ENCODE results near the gene TRABD2B.

The TRABD2B gene

GRCh38 chr1:48026275-48026674 lies 29.1 kb upstream of the TRABD2B start:
- Histone ChIP-seq H3K27ac (replicated peaks; ENCODE audit: low read length) (no peak overlapping the region), H3K18ac (ENCODE audit: low read length) (no peak overlapping the region), H2BK15ac (ENCODE audit: low read length) (no peak overlapping the region), H3K4me2 (ENCODE audit: insufficient read depth, low read length, poor library complexity, severe bottlenecking) (no peak overlapping the region), H3K9ac (ENCODE audit: low read depth, low read length, poor library complexity) (no peak overlapping the region), H3K23ac (ENCODE audit: low read depth, low read length, poor library complexity) (no peak overlapping the region), H3K4me3 (ENCODE audit: low read length in 2 of 2) (no peak overlapping the region), H2AFZ (ENCODE audit: low read length) (no peak overlapping the region), H4K91ac (ENCODE audit: low read depth, low read length, poor library complexity) (no peak overlapping the region), H3K4ac (ENCODE audit: low read length) (no peak overlapping the region), H4K8ac (ENCODE audit: low read depth, low read length) (no peak overlapping the region), H2BK12ac (ENCODE audit: low read length) (no peak overlapping the region), H3K79me1 (ENCODE audit: low read depth, low read length) (no peaks in the 10 kb centered on the region), H2AK5ac (ENCODE audit: low read depth, low read length) (no peak overlapping the region), H3K9me3 (replicated peaks in 1 of 2; ENCODE audit: control insufficient read depth in 2 of 2, insufficient read depth in 1 of 2, low read depth in 1 of 2, low read length in 2 of 2) (no peaks in the 10 kb centered on the region), H2BK120ac (ENCODE audit: low read depth, low read length) (no peak overlapping the region), H3K36me3 (replicated peaks in 1 of 2; ENCODE audit: control insufficient read depth in 2 of 2, insufficient read depth in 2 of 2, low read length in 2 of 2) (no peaks in the 10 kb centered on the region), H3K27me3 (ENCODE audit: control insufficient read depth in 3 of 3, insufficient read depth in 3 of 3, low read depth in 1 of 3, low read length in 3 of 3) (peaks cover 0 to 3% (median 0%) of the 10 kb centered on the region in 3 experiments), H3K4me1 (ENCODE audit: control insufficient read depth in 2 of 2, insufficient read depth in 1 of 2, low read depth in 1 of 2, low read length in 2 of 2) (peaks cover 0 to 10% of the 10 kb centered on the region in 2 donors), H2BK5ac (ENCODE audit: low read length) (no peak overlapping the region), H3K14ac (ENCODE audit: low read length) (no peak overlapping the region)
- DNase-seq (ENCODE audit: low spot score): no peak
- 100% methylated on average over 1 of the region's 2 CpGs; no CpG with 5 or more reads in 1 of the 2 donors for WGBS, 2 donors (ENCODE audit: extremely low coverage in 2 of 2, insufficient read length in 2 of 2, insufficient replicate concordance in 1 of 2)

- no peak overlapping the region for H2AK5ac ChIP-seq (ENCODE audit: low read depth, low read length)
- no peak overlapping the region for H2BK120ac ChIP-seq (ENCODE audit: low read depth, low read length)
- H3K18ac ChIP-seq (ENCODE audit: low read length): no peak overlapping the region
- no peak overlapping the region for H4K8ac ChIP-seq (ENCODE audit: low read depth, low read length)
- H3K79me1 ChIP-seq (ENCODE audit: low read depth, low read length): no peaks in the 10 kb centered on the region
- no peak overlapping the region for H3K9ac ChIP-seq (ENCODE audit: low read depth, low read length, poor library complexity)
- no peak overlapping the region for H2BK12ac ChIP-seq (ENCODE audit: low read length)
- no peak overlapping the region for H2BK5ac ChIP-seq (ENCODE audit: low read length)
- H3K36me3 ChIP-seq (replicated peaks in 1 of 2; ENCODE audit: control insufficient read depth in 2 of 2, insufficient read depth in 2 of 2, low read length in 2 of 2): no peaks in the 10 kb centered on the region
- H3K27me3 ChIP-seq (ENCODE audit: control insufficient read depth in 3 of 3, insufficient read depth in 3 of 3, low read depth in 1 of 3, low read length in 3 of 3): peaks cover 0 to 3% (median 0%) of the 10 kb centered on the region in 3 experiments
- H4K91ac ChIP-seq (ENCODE audit: low read depth, low read length, poor library complexity): no peak overlapping the region
- H2BK15ac ChIP-seq (ENCODE audit: low read length): no peak overlapping the region
- no peak overlapping the region for H3K23ac ChIP-seq (ENCODE audit: low read depth, low read length, poor library complexity)
- H3K4me2 ChIP-seq (ENCODE audit: insufficient read depth, low read length, poor library complexity, severe bottlenecking): no peak overlapping the region
- H3K4ac ChIP-seq (ENCODE audit: low read length): no peak overlapping the region
- no peak overlapping the region for H3K14ac ChIP-seq (ENCODE audit: low read length)
- no peak overlapping the region for H3K4me3 ChIP-seq (ENCODE audit: low read length in 2 of 2)
- peaks cover 0 to 10% of the 10 kb centered on the region in 2 donors for H3K4me1 ChIP-seq (ENCODE audit: control insufficient read depth in 2 of 2, insufficient read depth in 1 of 2, low read depth in 1 of 2, low read length in 2 of 2)
- no peaks in the 10 kb centered on the region for H3K9me3 ChIP-seq (replicated peaks in 1 of 2; ENCODE audit: control insufficient read depth in 2 of 2, insufficient read depth in 1 of 2, low read depth in 1 of 2, low read length in 2 of 2)
- H3K27ac ChIP-seq (replicated peaks; ENCODE audit: low read length): peak overlapping the region; percentile 13
- DNase-seq (ENCODE audit: low spot score): peak; percentile 50
- no peak overlapping the region for H2AFZ ChIP-seq (ENCODE audit: low read length)
These were observed 27.9 kb upstream of the TRABD2B start for GRCh38 chr1:48025076-48025475.

GRCh38 chr1:48023488-48023887 lies 26.3 kb upstream of the TRABD2B start:
- H3K4ac ChIP-seq (ENCODE audit: low read length): no peak overlapping the region
- H4K91ac ChIP-seq (ENCODE audit: low read depth, low read length, poor library complexity): no peak overlapping the region
- no CpG with 5 or more reads among the region's 6 CpGs for WGBS, 2 donors (ENCODE audit: extremely low coverage in 2 of 2, insufficient read length in 2 of 2, insufficient replicate concordance in 1 of 2)
- H3K27me3 ChIP-seq (ENCODE audit: control insufficient read depth in 3 of 3, insufficient read depth in 3 of 3, low read depth in 1 of 3, low read length in 3 of 3): peaks cover 0 to 3% (median 0%) of the 10 kb centered on the region in 3 experiments
- no peak overlapping the region for H3K14ac ChIP-seq (ENCODE audit: low read length)
- H3K4me2 ChIP-seq (ENCODE audit: insufficient read depth, low read length, poor library complexity, severe bottlenecking): no peak overlapping the region
- H4K8ac ChIP-seq (ENCODE audit: low read depth, low read length): no peak overlapping the region
- H3K27ac ChIP-seq (replicated peaks; ENCODE audit: low read length): no peak overlapping the region
- peaks cover 0 to 9% of the 10 kb centered on the region in 2 donors for H3K4me1 ChIP-seq (ENCODE audit: control insufficient read depth in 2 of 2, insufficient read depth in 1 of 2, low read depth in 1 of 2, low read length in 2 of 2)
- H3K9me3 ChIP-seq (replicated peaks in 1 of 2; ENCODE audit: control insufficient read depth in 2 of 2, insufficient read depth in 1 of 2, low read depth in 1 of 2, low read length in 2 of 2): no peaks in the 10 kb centered on the region
- H3K36me3 ChIP-seq (replicated peaks in 1 of 2; ENCODE audit: control insufficient read depth in 2 of 2, insufficient read depth in 2 of 2, low read length in 2 of 2): no peaks in the 10 kb centered on the region
- DNase-seq (ENCODE audit: low spot score): no peak
- no peaks in the 10 kb centered on the region for H3K79me1 ChIP-seq (ENCODE audit: low read depth, low read length)
- no peak overlapping the region for H2BK12ac ChIP-seq (ENCODE audit: low read length)
- no peak overlapping the region for H2AK5ac ChIP-seq (ENCODE audit: low read depth, low read length)
- H3K18ac ChIP-seq (ENCODE audit: low read length): no peak overlapping the region
- H3K4me3 ChIP-seq (ENCODE audit: low read length in 2 of 2): no peak overlapping the region
- H2BK5ac ChIP-seq (ENCODE audit: low read length): no peak overlapping the region
- no peak overlapping the region for H2AFZ ChIP-seq (ENCODE audit: low read length)
- no peak overlapping the region for H3K9ac ChIP-seq (ENCODE audit: low read depth, low read length, poor library complexity)
- no peak overlapping the region for H2BK15ac ChIP-seq (ENCODE audit: low read length)
- no peak overlapping the region for H2BK120ac ChIP-seq (ENCODE audit: low read depth, low read length)
- no peak overlapping the region for H3K23ac ChIP-seq (ENCODE audit: low read depth, low read length, poor library complexity)

GRCh38 chr1:48022306-48022705 lies 25.1 kb upstream of the TRABD2B start:
- Histone ChIP-seq H2AK5ac (ENCODE audit: low read depth, low read length) (no peak overlapping the region), H3K79me1 (ENCODE audit: low read depth, low read length) (no peaks in the 10 kb centered on the region), H3K27ac (replicated peaks; ENCODE audit: low read length) (no peak overlapping the region), H4K8ac (ENCODE audit: low read depth, low read length) (no peak overlapping the region), H3K9ac (ENCODE audit: low read depth, low read length, poor library complexity) (no peak overlapping the region), H4K91ac (ENCODE audit: low read depth, low read length, poor library complexity) (no peak overlapping the region), H2BK12ac (ENCODE audit: low read length) (no peak overlapping the region), H3K4me2 (ENCODE audit: insufficient read depth, low read length, poor library complexity, severe bottlenecking) (no peak overlapping the region), H3K27me3 (ENCODE audit: control insufficient read depth in 3 of 3, insufficient read depth in 3 of 3, low read depth in 1 of 3, low read length in 3 of 3) (peaks cover 0 to 3% (median 0%) of the 10 kb centered on the region in 3 experiments), H3K4ac (ENCODE audit: low read length) (no peak overlapping the region), H2BK5ac (ENCODE audit: low read length) (no peak overlapping the region), H3K18ac (ENCODE audit: low read length) (no peak overlapping the region), H3K4me3 (ENCODE audit: low read length in 2 of 2) (no peak overlapping the region), H3K4me1 (ENCODE audit: control insufficient read depth in 2 of 2, insufficient read depth in 1 of 2, low read depth in 1 of 2, low read length in 2 of 2) (peaks cover 0 to 9% of the 10 kb centered on the region in 2 donors), H2AFZ (ENCODE audit: low read length) (no peak overlapping the region), H2BK120ac (ENCODE audit: low read depth, low read length) (no peak overlapping the region), H3K14ac (ENCODE audit: low read length) (no peak overlapping the region), H3K9me3 (replicated peaks in 1 of 2; ENCODE audit: control insufficient read depth in 2 of 2, insufficient read depth in 1 of 2, low read depth in 1 of 2, low read length in 2 of 2) (no peaks in the 10 kb centered on the region), H3K36me3 (replicated peaks in 1 of 2; ENCODE audit: control insufficient read depth in 2 of 2, insufficient read depth in 2 of 2, low read length in 2 of 2) (no peaks in the 10 kb centered on the region), H2BK15ac (ENCODE audit: low read length) (no peak overlapping the region), H3K23ac (ENCODE audit: low read depth, low read length, poor library complexity) (no peak overlapping the region)
- no peak for DNase-seq (ENCODE audit: low spot score)
- WGBS, 2 donors (ENCODE audit: extremely low coverage in 2 of 2, insufficient read length in 2 of 2, insufficient replicate concordance in 1 of 2): no CpG with 5 or more reads among the region's 3 CpGs

Data from neuronal stem cell (in vitro differentiated cells).